HG03025 (cell line): ENCODE measurements around the gene ANO6.

ENCODE experiments used
- ATAC-seq: cut with Tn5 transposase; IDR thresholded peaks from one replicate; pipeline ENCODE4 v1.9.1; 2021; ENCODE audit warnings: mild to moderate bottlenecking, moderate library complexity; ENCODE audit not compliant: unreplicated experiment, low FRiP score

The ANO6 gene

DNA sequence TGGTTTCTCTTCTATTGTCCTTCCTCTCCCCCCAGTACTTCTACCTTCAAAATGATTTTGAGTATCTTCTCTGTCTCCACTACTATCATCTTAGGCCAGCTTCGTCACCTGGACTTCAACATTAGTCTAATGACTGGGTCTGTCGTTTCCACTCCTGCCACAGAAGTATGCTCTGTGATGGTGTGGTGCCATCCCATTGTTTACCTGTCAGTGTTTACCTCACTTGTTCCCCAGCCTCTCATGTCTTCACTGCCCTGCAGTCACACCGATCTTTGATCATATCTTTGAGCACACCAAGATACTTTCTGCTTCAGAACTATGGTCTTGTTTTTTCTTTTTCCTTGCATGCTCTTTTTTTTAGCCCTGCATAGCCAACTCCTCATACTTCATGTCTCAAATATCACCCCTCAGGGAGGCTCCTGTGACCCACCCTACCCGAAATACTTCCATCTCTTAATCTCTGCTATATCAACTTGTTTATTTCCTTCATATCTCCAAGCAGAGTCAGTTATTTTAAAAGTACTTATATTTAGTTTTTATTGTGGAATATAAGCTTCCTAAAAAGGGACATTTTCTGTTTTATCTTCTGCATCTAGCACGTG, 60.4 kb downstream of the ANO6 start:
- ATAC-seq, result no peak

DNA sequence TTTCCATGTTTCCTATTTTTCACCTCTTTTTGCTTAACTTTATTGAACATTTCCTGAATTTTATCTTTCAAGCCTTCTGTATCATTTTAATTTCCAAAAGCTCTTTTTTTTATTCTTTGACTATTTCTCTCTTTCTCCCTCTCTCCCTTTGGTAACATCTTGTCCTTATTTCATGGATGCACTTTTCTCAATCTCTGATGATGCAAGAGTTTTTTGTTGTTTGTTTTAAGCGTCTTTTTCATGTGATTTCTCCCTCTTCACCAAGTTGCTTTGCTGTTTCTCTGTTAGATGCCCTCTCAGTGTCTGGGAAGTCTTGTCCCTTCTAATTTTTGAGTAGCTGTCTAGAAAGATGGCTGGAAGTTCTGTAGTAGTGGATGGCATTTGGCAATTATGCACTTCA, 62.6 kb downstream of the ANO6 start:
- ATAC-seq, result no peak

DNA sequence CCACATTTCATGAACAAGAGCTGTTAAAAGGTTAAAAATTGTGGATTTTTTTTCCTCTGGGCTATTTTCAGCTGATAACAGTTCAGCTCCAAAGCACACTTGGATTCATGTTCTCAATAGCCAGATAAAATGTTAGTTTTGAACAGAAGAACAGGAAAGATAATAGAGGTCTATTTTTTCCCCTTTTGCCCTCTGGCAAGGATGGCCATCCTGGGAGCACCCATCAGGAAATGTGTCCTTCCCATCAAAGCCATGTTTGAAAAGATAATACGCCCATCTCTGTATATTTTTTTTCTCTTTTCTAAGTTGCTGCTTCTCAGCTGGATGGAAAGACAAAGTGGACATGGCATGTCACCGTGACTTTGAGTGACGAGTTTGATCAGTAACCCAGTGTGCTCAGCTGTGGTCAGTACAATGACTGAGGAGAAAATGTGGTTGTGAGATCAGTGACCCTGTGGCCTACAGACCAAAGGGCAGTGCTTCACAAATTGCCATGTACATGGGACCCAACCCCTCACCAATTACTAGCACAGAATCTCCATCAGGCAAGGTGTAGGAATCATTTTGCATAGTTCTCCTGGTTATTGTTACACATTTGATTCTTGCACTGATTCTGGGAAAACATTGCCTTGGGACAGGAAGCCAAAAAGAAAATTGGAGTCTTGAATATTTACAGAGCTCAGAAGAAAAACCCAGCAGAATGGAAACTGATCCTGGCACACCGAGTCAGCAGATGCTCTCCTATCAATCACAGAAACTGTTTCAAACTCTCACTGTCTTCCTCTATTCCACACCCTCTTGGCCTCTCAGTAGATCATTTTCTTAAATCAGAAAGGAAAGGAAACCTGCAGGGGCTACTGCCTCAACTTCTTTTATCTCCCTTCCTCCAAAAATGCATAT, 64.3 kb downstream of the ANO6 start:
- no peak for ATAC-seq

DNA sequence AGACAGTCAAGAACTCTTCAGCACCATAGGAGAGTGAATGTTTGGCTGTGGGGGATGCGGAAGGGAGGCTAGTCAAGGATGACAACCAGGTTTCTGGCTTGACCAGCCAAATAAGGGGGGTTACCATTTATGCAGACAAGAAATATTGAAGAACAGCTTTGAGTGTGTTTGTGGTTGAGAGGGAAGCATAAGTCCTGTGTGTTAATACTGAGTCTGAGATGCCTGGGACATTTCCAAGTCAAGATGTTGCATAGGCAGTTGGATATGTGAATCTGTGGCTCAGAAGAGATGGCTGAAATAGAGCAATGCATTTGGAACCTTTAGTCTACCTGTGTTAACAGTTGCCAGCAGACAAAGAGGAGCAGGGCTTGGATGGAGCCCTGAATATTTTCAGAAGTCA, 66.1 kb downstream of the ANO6 start:
- ATAC-seq, result no peak

DNA sequence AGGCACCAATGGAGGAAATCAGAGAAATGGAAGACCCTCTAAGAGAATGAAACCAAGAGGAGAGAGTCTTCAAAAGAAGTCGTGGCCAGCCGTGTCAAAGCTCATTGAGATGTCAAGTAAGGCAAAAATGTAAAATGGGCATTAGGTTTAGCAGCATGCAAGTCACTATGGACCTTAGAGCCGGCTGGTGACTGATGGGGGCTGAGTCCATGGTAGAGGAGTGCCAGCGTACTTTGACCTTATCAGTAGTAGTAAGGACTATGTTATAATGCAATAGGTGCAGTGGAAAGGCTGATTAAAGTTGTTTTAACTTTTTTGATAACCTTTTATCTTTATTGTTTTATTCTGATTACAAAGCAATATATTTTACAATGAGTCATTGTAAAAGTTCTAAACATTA, 66.5 kb downstream of the ANO6 start:
- no peak for ATAC-seq

DNA sequence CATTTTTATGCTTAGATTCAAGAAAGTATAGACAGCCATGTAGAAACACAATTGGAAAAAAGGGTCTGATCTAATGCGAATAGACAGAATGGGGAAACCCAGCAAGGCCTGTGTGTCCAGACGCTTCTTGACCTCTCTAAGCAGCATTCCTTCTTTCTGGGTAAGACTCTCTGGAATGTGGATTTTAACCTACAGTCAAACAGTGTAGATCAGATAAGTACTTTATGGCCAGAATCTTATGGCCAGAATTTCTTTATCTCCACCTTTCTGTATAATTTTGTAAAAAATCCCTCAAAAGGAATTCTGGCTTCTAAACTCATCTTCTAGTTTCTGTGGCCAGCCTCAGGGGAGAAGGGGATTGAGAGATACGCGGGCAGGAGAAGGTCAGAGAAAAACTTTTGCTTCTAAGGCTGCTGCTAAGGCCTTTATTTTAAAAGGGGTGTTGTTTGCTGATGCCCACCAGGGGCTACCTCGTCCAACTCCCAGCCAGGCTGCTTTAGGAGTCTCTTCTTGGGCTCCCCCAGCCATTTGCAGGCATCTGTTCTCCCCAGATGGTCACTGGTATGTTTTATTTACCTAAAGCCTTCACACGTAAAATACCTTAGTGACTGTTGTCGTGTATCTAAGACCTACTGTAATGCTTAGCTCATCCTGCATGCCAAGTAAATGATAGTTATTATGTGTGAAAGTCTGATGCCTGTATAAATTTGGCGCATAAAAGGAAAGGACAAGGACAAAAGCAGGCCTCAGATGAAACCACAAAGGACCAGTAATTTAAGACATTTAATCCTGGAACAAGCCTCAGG, 68.4 kb downstream of the ANO6 start:
- ATAC-seq, result no peak

DNA sequence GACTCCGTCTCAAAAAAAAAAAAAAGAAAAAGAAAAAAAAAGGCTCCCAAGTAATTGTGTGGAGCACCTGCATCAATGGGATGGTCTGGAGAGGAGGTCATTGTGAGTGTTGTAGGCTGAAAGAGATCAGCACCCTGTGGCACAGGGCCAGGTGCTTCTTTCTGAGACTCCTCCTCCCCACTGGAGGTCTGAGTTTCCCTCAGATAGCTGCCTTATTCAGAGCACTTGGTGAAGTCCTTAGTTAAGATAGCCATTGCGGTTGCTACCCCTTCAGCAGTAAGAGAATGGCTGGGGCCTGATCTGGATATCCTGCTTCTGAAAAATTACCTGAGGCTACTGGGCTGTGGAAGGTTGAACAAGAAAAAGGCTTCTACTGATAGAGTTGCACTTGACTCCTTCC, 69.8 kb downstream of the ANO6 start:
- ATAC-seq, result no peak

DNA sequence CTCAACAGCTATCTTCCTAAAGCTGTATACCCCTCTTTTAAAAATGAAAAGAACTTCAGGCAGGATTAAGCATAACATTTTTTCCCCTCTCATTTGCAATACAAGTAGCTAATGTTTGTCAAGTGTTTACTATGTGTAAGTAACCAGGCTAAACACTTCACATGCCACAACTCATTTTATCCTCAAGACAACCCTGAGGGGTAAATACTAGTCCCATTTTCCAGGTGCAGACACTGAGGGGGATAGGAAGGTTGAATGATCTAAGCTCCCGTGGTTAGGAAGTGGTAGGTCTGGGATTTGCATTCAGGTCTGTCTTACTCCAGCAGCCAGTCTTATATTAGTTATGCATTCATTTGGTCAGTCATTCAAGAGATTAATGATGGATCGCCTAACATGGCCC, 70.7 kb downstream of the ANO6 start:
- ATAC-seq, result no peak

DNA sequence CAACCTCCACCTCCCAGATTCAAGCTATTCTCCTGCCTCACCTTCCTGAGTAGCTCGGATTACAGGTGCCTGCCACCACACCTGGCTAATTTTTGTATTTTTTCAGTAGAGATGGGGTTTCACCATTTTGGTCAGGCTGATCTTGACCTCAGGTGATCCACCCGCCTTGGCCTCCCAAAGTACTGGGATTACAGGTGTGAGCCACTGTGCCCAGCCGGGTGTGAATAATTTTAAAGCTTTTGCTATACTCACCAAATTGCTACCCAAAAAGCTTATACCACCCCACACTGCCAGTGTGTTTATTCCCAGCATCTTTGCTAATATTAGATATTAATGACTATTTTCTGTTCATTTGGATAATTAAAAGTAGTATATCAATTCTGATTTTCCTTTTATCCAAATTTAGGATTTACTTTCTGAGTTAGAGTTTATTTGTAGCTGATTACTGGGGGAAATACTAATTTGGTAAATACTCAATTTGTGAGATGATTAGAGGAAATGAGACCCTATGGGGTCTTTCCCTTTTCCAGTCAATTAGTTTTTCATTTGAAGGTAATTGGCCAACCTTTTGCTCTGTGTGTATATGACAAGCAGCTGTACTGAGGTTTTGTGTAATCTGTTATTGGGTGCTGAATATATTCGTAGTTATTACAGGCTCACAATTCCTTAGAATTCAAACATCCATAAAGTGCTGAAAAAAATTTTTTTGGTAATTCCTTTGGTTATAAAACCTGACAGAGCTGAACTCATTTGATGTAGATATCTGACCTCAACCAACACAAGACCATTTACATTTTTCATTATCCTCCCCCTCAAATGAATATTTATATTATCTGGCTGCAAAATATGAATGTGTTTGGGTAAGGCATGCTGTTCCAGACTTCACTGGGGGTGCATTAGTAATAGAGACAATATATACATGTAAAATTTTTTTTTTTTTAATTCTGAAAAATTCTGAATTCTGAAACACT, 73.6 kb downstream of the ANO6 start:
- no peak for ATAC-seq

DNA sequence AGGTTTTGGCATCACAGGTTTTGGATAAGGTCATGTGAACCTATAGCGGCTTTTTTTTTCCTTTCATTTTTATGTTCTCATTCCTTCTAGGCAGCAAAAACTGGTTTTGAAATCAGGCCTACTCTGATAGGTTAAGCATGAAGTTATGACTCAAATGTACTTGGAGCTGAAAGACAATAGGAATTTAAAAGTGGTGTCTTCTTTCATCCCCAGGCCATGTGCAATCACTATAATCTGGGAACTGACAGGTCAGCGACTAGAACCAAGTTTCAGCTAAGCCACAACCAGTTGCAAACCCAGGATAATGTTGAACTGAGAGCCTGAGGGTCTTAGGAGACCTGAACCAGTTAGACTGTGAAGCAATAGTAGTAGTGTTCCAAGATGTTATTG, 74.3 kb downstream of the ANO6 start:
- ATAC-seq, result no peak

DNA sequence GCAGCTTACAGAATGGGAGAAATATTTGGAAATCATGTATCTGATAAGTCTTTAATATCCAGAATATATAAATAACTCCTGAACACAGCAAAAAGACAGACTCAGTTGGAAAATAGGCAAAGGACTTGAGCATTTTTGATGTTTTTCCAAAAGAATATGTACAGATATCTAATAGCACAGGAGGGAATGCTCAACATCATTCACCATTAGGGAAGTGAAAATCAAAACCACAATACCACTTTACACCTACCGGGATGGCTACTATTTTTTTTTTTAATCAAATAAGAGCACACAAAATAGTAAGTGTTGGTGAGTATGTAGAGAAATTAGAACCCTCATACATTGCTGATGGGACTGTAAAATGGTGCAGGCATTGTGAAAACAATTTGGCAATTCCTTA, 75.6 kb downstream of the ANO6 start:
- ATAC-seq, result no peak

DNA sequence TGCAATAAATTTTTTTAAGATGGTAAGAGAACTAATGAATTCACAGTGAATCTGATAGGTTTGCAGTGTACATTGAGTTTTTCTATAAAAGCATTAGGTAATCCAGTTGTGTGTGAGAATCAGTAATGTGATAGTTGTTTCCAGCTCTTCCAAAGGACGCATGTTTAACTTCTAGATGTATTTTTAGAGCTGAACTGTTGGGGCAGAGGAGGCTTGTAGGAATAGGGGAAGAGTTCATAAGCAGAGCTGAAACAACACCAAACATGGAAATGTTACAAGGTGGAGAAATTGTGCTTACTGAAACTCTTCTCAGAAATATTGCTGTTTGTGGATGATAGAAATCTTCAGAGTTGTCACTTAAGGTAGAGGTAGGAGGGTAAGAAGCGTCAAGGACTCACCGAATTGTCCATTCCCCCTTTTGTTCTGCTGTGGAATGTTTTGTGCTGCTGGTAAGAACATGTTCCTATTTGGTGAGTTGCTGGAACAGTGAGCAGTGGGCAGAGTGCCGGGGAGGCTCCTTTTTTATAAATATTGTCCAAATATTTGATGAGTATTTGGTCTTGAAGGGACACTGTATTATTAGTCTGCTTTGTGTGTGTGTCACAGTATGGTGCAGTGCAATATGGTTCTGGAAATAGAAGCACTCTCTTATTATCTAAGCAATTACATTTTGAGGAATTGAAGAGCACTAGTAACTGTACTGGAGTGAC, 76.7 kb downstream of the ANO6 start:
- no peak for ATAC-seq

DNA sequence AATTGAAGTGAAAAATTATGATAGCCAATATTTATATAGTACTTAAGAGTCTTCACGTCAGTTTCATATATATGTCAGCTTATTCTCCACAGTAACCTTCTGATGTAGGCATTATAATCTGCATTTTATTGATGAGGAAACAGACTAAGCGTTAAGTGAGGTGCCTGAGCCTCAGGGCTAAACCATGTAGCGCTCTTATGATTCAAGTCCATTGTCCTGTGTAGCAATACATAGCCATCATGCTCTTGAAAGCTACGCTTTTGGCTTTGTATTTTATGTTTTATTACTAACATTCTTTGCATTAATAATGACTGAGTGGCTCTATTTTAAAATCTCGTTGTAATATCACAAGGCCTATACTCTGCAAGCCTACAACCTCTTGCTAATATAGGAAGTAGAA, 79.0 kb downstream of the ANO6 start:
- ATAC-seq, result no peak

DNA sequence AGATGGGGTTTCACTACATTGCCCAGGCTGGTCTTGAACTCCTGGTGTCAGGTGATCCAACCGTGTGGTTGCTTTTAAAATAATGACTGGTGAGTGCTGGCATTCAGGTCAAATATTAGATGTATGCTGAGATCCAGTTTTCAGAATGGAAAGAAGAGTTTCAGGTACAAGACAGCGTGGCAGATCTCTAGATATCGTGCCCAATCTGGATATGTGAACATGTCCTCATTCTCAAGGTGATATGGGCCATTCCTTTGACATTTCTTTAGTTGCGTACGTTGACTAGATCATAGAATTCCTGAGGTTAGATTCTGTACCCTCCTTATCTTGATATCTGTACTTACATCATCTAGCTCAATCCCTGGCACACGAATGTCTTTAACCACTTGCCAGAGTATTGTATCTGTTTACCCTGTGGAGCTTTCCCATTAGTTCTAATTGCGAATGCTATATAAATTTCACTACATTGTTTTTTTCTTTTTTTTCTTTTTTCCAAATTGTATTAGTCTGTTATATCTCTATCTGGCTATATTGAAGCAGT, 80.2 kb downstream of the ANO6 start:
- ATAC-seq, result no peak

DNA sequence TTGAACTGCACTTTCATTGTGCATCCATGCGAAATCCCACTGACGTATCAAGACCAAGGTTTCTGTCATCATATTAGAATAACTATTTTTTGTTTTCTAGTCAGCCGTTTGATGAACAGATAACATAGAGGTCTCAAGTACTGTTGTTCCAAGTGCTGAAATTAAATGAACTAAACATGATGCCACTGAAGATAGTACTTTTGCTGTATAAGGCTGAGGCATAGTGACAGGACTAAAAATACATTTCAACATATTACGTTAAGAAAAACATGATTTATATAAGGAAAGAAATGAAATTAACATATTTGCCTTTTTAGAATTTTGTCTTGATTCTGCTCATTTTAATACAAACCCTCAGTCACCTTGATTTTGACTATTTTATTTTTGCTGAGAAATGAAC, 82.2 kb downstream of the ANO6 start:
- ATAC-seq, result no peak

DNA sequence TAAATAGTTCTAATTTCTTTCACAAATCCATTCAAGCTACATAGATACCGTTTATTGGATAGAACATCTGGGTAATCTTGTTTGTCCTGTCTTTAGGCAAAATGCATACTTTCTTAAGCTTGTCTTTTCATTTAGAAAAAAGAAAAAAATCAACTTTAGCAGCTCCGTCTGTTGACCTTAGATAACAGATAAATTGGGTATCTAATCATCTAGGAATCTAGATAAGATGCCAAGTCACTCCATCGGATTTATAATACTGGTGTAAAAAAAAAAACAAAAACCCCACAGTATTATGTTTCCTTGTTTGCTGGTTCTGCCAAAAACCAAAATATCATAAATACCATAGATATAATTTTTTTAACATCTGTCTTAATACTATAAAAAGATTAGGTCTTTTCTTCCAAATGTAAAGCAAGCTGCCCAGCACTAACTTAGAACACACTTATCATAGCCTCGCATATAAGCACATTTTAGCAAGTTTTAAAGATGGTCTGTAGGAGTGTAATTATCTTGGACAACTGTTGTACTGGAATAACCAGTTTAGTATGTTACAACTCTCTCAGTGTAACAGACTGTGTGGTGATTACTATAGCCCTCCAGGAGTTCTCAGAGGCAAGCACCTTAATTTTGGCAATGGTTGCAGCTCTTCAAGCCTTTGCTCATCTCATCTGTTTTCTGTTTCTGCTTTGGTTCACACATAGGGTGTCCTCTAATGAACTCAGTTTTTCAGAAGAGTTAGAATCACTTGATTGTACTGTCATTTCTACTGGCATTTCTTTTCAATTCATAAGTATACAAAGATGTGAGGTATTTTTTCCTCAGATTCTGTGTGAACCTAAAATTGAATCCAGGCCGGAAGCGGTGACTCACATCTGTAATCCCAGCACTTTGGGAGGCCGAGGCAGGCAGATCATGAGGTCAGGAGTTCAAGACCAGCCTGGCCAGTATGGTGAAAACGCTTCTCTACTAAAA, 83.1 kb downstream of the ANO6 start:
- ATAC-seq, result no peak

DNA sequence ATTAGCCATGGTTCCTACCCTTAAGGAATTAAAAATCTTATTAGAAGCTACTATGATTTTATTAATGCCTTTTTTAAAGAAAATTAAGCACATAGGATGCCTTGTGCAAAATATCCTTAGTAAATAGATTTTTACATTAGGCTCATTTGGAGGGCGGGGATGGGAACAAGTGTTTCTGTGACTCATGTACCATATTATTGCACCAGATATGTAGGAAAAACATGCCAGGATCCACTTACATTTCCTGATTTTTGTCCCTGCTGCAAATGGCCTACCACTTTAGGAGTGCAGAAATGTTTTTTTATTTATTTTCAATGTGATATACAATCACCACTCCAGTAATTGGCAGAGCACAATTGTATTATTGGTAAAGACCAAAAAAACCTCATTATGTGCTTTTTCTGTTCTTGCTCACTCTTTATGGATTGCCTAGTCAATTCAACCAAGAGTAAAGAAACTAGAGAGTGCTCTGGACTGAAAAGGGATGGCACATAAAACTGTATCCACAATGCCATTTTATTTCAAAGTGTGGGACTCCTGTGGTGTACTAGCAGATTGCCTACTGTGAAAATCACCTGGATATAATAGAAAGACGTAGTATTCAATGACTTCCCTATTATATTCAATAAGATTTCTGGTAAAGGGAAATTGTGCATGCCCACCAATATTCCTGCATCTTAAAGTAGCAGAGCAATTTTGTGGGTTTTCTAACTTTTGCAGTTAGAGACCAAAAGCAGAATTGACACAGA, 86.9 kb downstream of the ANO6 start:
- ATAC-seq, result no peak

DNA sequence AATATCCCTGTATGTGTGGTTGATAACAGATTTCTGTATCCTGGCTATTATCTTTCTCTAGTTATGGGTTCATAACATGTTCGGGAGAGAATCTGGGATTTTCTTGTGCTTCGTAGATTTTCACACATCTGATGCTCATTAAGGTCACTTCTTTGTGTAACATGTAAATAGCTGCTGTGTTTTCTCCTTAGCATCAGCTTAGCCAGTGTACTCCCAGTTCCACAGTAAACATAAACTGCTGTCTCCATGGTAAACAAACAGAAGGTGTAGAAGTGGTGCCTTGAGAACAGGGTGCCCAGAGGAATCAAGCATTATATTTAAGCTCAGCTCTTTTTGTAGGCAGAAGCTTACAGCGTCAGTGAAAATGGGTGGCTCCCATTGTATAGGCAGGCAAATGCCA, 88.0 kb downstream of the ANO6 start:
- no peak for ATAC-seq
